DND-41 (cell line): ENCODE results near the gene TBC1D5.

Source experiments
- ATAC-seq: fragments of 200-7000 bp; cut with Tn5 transposase; 3 replicates; pipeline ENCODE4 v1.9.1; 2021; ENCODE audit warnings: low read depth; ENCODE audit not compliant: insufficient read depth
- DNase-seq: peaks from one replicate; pipeline ENCODE4 v3.0.0-alpha.2; 2020
- H2AFZ ChIP-seq: 2 replicates; pipeline ENCODE4 v1.6.0; 2012; ENCODE audit warnings: low read depth, low read length
- H3K27ac ChIP-seq: 2 replicates; pipeline ENCODE4 v1.5.1; 2012; ENCODE audit warnings: low read length, inconsistent platforms
- H3K27me3 ChIP-seq: fragments of 200-600 bp; sonication (generic); 2 replicates; pipeline ENCODE4 v1.6.0; 2012; ENCODE audit warnings: low read length, mild to moderate bottlenecking, inconsistent platforms; ENCODE audit not compliant: insufficient read depth, poor library complexity
- H3K36me3 ChIP-seq: 2 replicates; pipeline ENCODE4 v1.5.1; 2012; ENCODE audit warnings: low read length, inconsistent platforms; ENCODE audit not compliant: insufficient read depth
- H3K4me1 ChIP-seq: 2 replicates; pipeline ENCODE4 v1.5.1; 2012; ENCODE audit warnings: mild to moderate bottlenecking, low read length; ENCODE audit not compliant: insufficient read depth
- H3K4me2 ChIP-seq: 2 replicates; pipeline ENCODE4 v1.6.0; 2012; ENCODE audit warnings: mild to moderate bottlenecking, moderate library complexity, low read length, inconsistent platforms; ENCODE audit not compliant: insufficient read depth
- H3K4me3 ChIP-seq, 2 experiments: fragments of 200-600 bp in 1 of 2; shearing (Covaris generic) in 1 of 2; 2 replicates each; pipeline ENCODE4 v1.5.1; 2012 to 2016; ENCODE audit warnings: inconsistent platforms in 2 of 2, low read length in 2 of 2, mild to moderate bottlenecking in 2 of 2, low read depth in 1 of 2, moderate library complexity in 1 of 2
- H3K79me2 ChIP-seq: 2 replicates; pipeline ENCODE4 v1.6.0; 2012; ENCODE audit warnings: low read length, inconsistent platforms; ENCODE audit not compliant: insufficient read depth
- H3K9ac ChIP-seq: 2 replicates; pipeline ENCODE4 v1.6.0; 2012; ENCODE audit warnings: low read depth, mild to moderate bottlenecking, inconsistent platforms, low read length, moderate library complexity
- H3K9me3 ChIP-seq: 2 replicates; pipeline ENCODE4 v1.5.1; 2012; ENCODE audit warnings: low read length, moderate library complexity, mild to moderate bottlenecking, inconsistent platforms; ENCODE audit not compliant: insufficient read depth, severe bottlenecking
- H4K20me1 ChIP-seq: 2 replicates; pipeline ENCODE4 v1.6.0; 2012; ENCODE audit warnings: low read length; ENCODE audit not compliant: insufficient read depth
- EZH2 ChIP-seq: IDR thresholded peaks from 3 replicates; pipeline ENCODE4 v1.6.1; 2012; ENCODE audit warnings: borderline replicate concordance, low read depth, mild to moderate bottlenecking, moderate library complexity, low read length, inconsistent platforms; ENCODE audit not compliant: severe bottlenecking
- TF ChIP-seq, protein P1 (sequence below): IDR thresholded peaks from 2 replicates; pipeline ENCODE4 v1.5.1; 2012; ENCODE audit warnings: borderline replicate concordance, low read length, moderate library complexity, mild to moderate bottlenecking; ENCODE audit not compliant: poor library complexity, severe bottlenecking; ENCODE audit errors: extremely low read depth

Gene TBC1D5

DNA sequence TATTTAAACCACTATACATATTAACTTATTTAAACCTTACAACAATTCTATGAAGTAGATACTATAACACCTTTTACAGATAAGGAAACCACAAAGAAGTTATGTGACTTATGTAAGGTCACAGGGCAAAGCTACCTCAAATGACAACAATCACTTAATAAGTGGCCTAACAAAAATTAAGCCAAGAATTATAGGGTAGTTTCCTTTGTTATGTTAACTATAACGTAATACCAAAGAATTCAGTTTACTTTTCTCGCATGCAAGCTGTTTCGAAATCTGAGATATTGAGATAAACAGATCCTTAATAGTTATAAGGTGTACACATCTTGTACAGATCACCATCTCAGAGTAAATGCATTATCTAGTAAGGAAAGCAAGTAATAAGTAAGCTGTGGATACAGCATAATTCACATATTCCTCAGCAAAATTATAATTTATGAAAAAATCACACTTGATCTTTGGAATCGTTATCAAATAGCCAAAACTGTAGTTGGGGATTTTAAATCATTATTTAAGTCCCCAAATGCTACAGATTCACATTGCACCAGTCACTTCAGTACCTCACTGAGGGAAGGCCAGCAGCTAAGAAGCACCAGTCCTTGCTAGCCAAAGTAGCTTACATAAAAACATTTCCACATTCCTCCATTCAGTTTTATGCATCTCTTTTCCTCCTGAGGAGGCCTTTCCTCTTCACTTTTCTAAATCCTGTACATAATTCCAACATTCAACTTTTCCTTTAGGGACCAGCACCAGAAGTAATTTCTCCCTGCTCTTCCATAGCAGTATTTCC is 226.8 kb downstream of the TBC1D5 start:
- no peak overlapping the region for H3K4me3 ChIP-seq
- no peaks in the 10 kb centered on the region for H3K4me1 ChIP-seq
- H2AFZ ChIP-seq: no peak overlapping the region
- no peaks in the 10 kb centered on the region for H3K27me3 ChIP-seq
- TF ChIP-seq EZH2: no peak
- H3K9me3 ChIP-seq: no peaks in the 10 kb centered on the region
- H3K27ac ChIP-seq: no peak overlapping the region
- no peak overlapping the region for H3K9ac ChIP-seq
- H3K36me3 ChIP-seq: no peaks in the 10 kb centered on the region
- DNase-seq (no peak), ATAC-seq (no peak)
- H4K20me1 ChIP-seq: no peaks in the 10 kb centered on the region; the same call in 1 of the 2 replicates
- H3K79me2 ChIP-seq: peaks cover 3% of the 10 kb centered on the region; the same call in 1 of the 2 replicates
- no peak overlapping the region for H3K4me2 ChIP-seq

DNA sequence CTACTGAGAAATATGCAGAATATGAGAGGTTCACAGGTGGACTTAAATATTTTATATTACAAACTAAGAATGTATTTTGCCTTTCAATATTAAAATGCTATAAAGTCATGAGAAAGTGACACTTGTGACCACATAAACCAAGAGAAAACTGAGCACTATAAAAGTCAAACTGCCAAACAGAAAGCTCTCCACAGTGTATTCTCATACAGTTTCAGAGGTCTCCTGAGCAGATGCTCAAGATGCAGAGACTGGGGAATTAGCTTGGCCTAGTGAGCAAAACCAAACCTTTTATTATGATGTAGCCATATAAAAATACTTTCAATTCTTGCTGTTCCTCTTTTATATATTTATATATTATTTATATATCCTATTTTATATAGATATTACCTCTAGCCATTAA is 227.8 kb downstream of the TBC1D5 start:
- Histone ChIP-seq H3K4me1 (no peaks in the 10 kb centered on the region), H2AFZ (no peak overlapping the region), H3K4me2 (no peak overlapping the region), H3K36me3 (no peaks in the 10 kb centered on the region), H3K27ac (no peak overlapping the region), H3K9me3 (no peaks in the 10 kb centered on the region), H3K4me3 (no peak overlapping the region), H3K79me2 (no peaks in the 10 kb centered on the region; the same call in 1 of the 2 replicates), H3K27me3 (no peaks in the 10 kb centered on the region), H4K20me1 (no peaks in the 10 kb centered on the region; the same call in 1 of the 2 replicates), H3K9ac (no peak overlapping the region)
- TF ChIP-seq, protein P1, sequence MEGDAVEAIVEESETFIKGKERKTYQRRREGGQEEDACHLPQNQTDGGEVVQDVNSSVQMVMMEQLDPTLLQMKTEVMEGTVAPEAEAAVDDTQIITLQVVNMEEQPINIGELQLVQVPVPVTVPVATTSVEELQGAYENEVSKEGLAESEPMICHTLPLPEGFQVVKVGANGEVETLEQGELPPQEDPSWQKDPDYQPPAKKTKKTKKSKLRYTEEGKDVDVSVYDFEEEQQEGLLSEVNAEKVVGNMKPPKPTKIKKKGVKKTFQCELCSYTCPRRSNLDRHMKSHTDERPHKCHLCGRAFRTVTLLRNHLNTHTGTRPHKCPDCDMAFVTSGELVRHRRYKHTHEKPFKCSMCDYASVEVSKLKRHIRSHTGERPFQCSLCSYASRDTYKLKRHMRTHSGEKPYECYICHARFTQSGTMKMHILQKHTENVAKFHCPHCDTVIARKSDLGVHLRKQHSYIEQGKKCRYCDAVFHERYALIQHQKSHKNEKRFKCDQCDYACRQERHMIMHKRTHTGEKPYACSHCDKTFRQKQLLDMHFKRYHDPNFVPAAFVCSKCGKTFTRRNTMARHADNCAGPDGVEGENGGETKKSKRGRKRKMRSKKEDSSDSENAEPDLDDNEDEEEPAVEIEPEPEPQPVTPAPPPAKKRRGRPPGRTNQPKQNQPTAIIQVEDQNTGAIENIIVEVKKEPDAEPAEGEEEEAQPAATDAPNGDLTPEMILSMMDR: no peak
- no peak for TF ChIP-seq EZH2
- peak; percentile 70 for ATAC-seq
- DNase-seq: no peak

DNA sequence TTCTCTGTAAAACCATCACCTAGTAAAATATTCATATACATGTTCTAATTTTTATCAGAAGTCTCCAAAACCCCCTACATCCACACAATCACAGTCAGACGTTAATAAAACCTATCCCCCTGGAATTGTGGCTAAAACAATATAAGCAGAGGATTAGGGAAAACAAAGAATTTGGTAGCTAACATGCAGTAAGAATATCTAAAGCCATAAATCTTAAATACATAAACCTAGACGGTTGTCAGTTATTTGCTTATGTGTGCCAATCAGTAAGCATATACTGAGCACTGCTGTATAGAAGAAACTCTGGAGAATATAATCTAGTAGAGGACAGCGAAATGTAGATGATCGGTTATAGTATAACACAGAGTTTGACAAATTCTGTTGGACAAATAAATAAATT is 232.2 kb downstream of the TBC1D5 start:
- Histone ChIP-seq H3K36me3 (peaks cover 2% of the 10 kb centered on the region; the same call in 1 of the 2 replicates), H3K9me3 (no peaks in the 10 kb centered on the region), H2AFZ (no peak overlapping the region), H3K27ac (no peak overlapping the region), H4K20me1 (no peaks in the 10 kb centered on the region), H3K4me1 (no peaks in the 10 kb centered on the region), H3K9ac (no peak overlapping the region), H3K4me3 (no peak overlapping the region), H3K27me3 (no peaks in the 10 kb centered on the region), H3K4me2 (no peak overlapping the region), H3K79me2 (no peaks in the 10 kb centered on the region)
- TF ChIP-seq, protein P1: no peak
- no peak for TF ChIP-seq EZH2
- ATAC-seq (no peak), DNase-seq (no peak)

DNA sequence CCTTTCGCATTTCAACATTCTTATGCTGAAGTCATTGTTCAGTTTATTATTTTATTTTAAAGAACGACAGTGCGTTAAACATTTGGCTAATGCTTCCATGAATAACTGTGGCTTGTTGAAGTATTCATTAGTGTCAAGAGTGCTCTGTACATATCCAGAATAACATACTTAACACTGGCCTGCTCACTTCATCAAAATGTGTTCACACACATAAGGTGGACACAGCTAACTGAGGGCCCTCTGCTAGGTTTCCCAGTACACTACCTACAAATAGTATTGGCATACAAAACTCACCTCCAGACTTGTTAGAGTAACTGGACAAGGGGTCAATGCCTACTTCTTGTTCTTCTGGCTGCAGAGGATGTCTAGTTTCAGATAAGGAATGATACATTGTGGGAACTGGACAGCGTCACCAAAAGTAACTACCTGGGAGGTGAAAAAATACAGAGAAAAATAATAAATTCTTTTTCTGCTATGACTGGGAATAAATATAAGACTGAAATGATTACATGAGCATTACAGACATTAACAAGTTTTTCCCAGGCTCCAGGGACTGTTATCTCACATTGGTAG is 234.2 kb downstream of the TBC1D5 start:
- Histone ChIP-seq H3K27me3 (no peaks in the 10 kb centered on the region), H3K4me1 (no peaks in the 10 kb centered on the region), H3K36me3 (peaks cover 2% of the 10 kb centered on the region; the same call in 1 of the 2 replicates), H3K79me2 (no peaks in the 10 kb centered on the region), H4K20me1 (no peaks in the 10 kb centered on the region), H3K4me2 (no peak overlapping the region), H2AFZ (no peak overlapping the region), H3K27ac (no peak overlapping the region), H3K9ac (no peak overlapping the region), H3K9me3 (no peaks in the 10 kb centered on the region), H3K4me3 (no peak overlapping the region)
- DNase-seq: no peak
- TF ChIP-seq, protein P1: no peak
- TF ChIP-seq EZH2: no peak
- ATAC-seq: no peak
